Mesothelial cell of epicardium (in vitro differentiated cells): ENCODE measurements around the gene TBC1D16. TPM values are rescaled to one million over a fixed set of nuclear protein-coding genes. Genes with fewer than 3 reads are reported as not detected.

ENCODE experiments used
- DNase-seq, 2 experiments: peaks; one replicate each; pipeline ENCODE4 v3.0.0; 2021; ENCODE audit warnings: low spot score in 2 of 2; ENCODE audit not compliant: unreplicated experiment in 2 of 2
- H3K27ac Mint-ChIP-seq: 2 replicates; pipeline ENCODE4 v1.8.0; 2021; ENCODE audit warnings: mixed read lengths
- H3K27me3 Mint-ChIP-seq: 2 replicates; pipeline ENCODE4 v1.8.0; 2021; ENCODE audit warnings: low read depth, mixed read lengths
- H3K36me3 Mint-ChIP-seq: 2 replicates; pipeline ENCODE4 v1.8.0; 2021; ENCODE audit warnings: mixed read lengths
- H3K4me1 Mint-ChIP-seq: 2 replicates; pipeline ENCODE4 v1.8.0; 2021; ENCODE audit warnings: mixed read lengths
- H3K4me3 Mint-ChIP-seq: 2 replicates; pipeline ENCODE4 v1.8.0; 2021; ENCODE audit warnings: mild to moderate bottlenecking, moderate library complexity, mixed read lengths
- H3K9me3 Mint-ChIP-seq: 2 replicates; pipeline ENCODE4 v1.8.0; 2021; ENCODE audit warnings: mixed read lengths
- total RNA-seq: library from RNA; stranded (reverse); gene quantifications from 3 replicates; pipeline ENCODE4 v1.2.1, GENCODE V29; 2021
- TF ChIP-seq, protein P1 (sequence below): fragments of 200-600 bp; sonication (generic); IDR thresholded peaks from one replicate; pipeline ENCODE4 v1.5.0; 2021; ENCODE audit warnings: antibody characterized with exemption; ENCODE audit not compliant: unreplicated experiment

TBC1D16 gene
- total RNA-seq, 1 donor from 2014 or later, result 76.0 TPM

DNA sequence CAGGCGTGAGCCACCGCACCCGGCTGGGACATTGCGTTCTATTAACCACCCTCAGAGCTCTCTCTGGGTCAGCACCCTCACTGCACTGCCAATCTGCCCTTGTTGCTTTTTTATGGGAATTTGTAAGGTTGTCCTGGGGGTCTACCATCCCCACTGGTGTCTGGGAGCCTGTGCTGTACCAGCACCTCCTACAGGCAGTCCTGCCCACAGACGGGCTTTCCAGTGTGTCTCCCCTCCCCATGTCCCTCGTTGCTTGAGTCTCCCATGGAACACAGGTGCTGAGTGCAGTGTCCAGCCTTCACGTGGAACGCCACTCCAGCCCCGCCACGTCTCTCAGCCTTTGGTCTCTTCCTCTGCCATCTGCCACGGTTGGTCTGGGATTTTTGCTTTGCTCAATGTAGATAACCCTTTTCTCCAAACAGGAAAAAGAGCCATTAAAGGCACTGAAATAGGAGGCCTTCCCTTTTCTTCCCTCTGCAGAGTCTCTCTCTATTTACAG lies 128.4 kb downstream of the TBC1D16 start:
- no peak overlapping the region for H3K27ac Mint-ChIP-seq
- no peak overlapping the region for H3K4me3 Mint-ChIP-seq
- no peaks in the 10 kb centered on the region for H3K36me3 Mint-ChIP-seq
- TF ChIP-seq, protein P1, sequence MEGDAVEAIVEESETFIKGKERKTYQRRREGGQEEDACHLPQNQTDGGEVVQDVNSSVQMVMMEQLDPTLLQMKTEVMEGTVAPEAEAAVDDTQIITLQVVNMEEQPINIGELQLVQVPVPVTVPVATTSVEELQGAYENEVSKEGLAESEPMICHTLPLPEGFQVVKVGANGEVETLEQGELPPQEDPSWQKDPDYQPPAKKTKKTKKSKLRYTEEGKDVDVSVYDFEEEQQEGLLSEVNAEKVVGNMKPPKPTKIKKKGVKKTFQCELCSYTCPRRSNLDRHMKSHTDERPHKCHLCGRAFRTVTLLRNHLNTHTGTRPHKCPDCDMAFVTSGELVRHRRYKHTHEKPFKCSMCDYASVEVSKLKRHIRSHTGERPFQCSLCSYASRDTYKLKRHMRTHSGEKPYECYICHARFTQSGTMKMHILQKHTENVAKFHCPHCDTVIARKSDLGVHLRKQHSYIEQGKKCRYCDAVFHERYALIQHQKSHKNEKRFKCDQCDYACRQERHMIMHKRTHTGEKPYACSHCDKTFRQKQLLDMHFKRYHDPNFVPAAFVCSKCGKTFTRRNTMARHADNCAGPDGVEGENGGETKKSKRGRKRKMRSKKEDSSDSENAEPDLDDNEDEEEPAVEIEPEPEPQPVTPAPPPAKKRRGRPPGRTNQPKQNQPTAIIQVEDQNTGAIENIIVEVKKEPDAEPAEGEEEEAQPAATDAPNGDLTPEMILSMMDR, result no peak
- H3K9me3 Mint-ChIP-seq, result no peaks in the 10 kb centered on the region
- DNase-seq, result no peak
- H3K27me3 Mint-ChIP-seq, result peaks cover 14% of the 10 kb centered on the region
- no peaks in the 10 kb centered on the region for H3K4me1 Mint-ChIP-seq

DNA sequence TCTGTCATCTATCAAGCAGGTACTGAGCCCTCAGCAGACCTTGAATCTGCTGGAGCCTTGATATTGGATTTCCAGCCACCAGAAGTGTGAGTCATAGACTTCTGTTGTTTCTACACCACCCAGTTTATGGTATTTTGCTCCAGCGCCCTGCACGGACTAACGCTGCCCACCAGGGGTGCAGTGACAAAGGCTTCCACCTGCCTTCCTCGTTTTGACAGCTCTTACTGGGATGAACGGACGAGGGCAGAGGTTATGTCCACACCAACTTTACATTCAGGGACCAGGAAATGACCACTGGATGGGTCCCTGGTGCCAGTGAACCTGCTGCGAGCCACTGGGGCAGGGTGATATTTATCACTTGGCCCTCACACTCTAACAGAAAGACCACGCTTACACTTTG lies 129.8 kb downstream of the TBC1D16 start:
- TF ChIP-seq, protein P1, result peak; percentile 14
- no peaks in the 10 kb centered on the region for H3K9me3 Mint-ChIP-seq
- no peak overlapping the region for H3K4me3 Mint-ChIP-seq
- DNase-seq, result no peak
- H3K27me3 Mint-ChIP-seq, result peaks cover 22% of the 10 kb centered on the region
- H3K4me1 Mint-ChIP-seq, result no peaks in the 10 kb centered on the region
- no peak overlapping the region for H3K27ac Mint-ChIP-seq
- H3K36me3 Mint-ChIP-seq, result no peaks in the 10 kb centered on the region

GRCh38 chr17:79904865-79905264 lies 130.8 kb downstream of the TBC1D16 start:
- Mint-ChIP-seq H3K27ac (no peak overlapping the region), H3K27me3 (peaks cover 24% of the 10 kb centered on the region), H3K4me3 (no peak overlapping the region), H3K4me1 (no peaks in the 10 kb centered on the region), H3K36me3 (no peaks in the 10 kb centered on the region), H3K9me3 (no peaks in the 10 kb centered on the region)
- no peak for DNase-seq
- TF ChIP-seq, protein P1, result no peak

- peaks cover 41% of the 10 kb centered on the region for H3K27me3 Mint-ChIP-seq
- H3K4me1 Mint-ChIP-seq, result no peaks in the 10 kb centered on the region
- no peak for DNase-seq
- H3K4me3 Mint-ChIP-seq, result no peak overlapping the region
- TF ChIP-seq, protein P1, result no peak
- H3K36me3 Mint-ChIP-seq, result no peaks in the 10 kb centered on the region
- no peak overlapping the region for H3K27ac Mint-ChIP-seq
- H3K9me3 Mint-ChIP-seq, result peaks cover 8% of the 10 kb centered on the region
Observed at GRCh38 chr17:79902146-79902791, 133.4 kb downstream of the TBC1D16 start.

GRCh38 chr17:79901131-79901530 lies 134.5 kb downstream of the TBC1D16 start:
- DNase-seq, result no peak
- TF ChIP-seq, protein P1, result no peak
- H3K36me3 Mint-ChIP-seq, result no peaks in the 10 kb centered on the region
- no peak overlapping the region for H3K4me3 Mint-ChIP-seq
- H3K27me3 Mint-ChIP-seq, result peaks cover 43% of the 10 kb centered on the region
- H3K4me1 Mint-ChIP-seq, result no peaks in the 10 kb centered on the region
- no peak overlapping the region for H3K27ac Mint-ChIP-seq
- H3K9me3 Mint-ChIP-seq, result peaks cover 8% of the 10 kb centered on the region
